Osteocyte (in vitro differentiated cells): ENCODE measurements around the gene CADM2. TPM values are rescaled to one million over a fixed set of nuclear protein-coding genes. Genes with fewer than 3 reads are reported as not detected.

Source experiments
- DNase-seq: peaks from one replicate; pipeline ENCODE4 v3.0.0; 2021; ENCODE audit warnings: mixed read lengths; ENCODE audit not compliant: unreplicated experiment; ENCODE audit errors: extremely low spot score
- H3K27ac Mint-ChIP-seq: one replicate; pipeline ENCODE4 v1.8.0; 2021; ENCODE audit warnings: mild to moderate bottlenecking, mixed read lengths; ENCODE audit not compliant: unreplicated experiment
- H3K27me3 Mint-ChIP-seq: one replicate; pipeline ENCODE4 v1.8.0; 2021; ENCODE audit warnings: mixed read lengths; ENCODE audit not compliant: unreplicated experiment
- H3K36me3 Mint-ChIP-seq: one replicate; pipeline ENCODE4 v1.8.0; 2021; ENCODE audit warnings: mixed read lengths; ENCODE audit not compliant: unreplicated experiment
- H3K4me1 Mint-ChIP-seq: one replicate; pipeline ENCODE4 v1.8.0; 2021; ENCODE audit warnings: mixed read lengths; ENCODE audit not compliant: unreplicated experiment
- H3K4me3 Mint-ChIP-seq: one replicate; pipeline ENCODE4 v1.8.0; 2021; ENCODE audit warnings: mild to moderate bottlenecking, moderate library complexity, mixed read lengths; ENCODE audit not compliant: unreplicated experiment
- H3K9me3 Mint-ChIP-seq: one replicate; pipeline ENCODE4 v1.8.0; 2021; ENCODE audit warnings: mixed read lengths; ENCODE audit not compliant: unreplicated experiment
- CTCF ChIP-seq: fragments of 200-600 bp; sonication (generic); IDR thresholded peaks from 2 replicates; pipeline ENCODE4 v1.5.0; 2021; ENCODE audit warnings: antibody characterized with exemption, mild to moderate bottlenecking, moderate library complexity
- total RNA-seq: library from RNA; stranded (reverse); gene quantifications from 2 replicates; pipeline ENCODE4 v1.2.1, GENCODE V29; 2021

CADM2 gene
- total RNA-seq, 1 donor from 2014 or later, result 1.5 TPM

- Mint-ChIP-seq H3K27me3 (no peaks in the 10 kb centered on the region), H3K36me3 (no peaks in the 10 kb centered on the region), H3K4me1 (peaks cover 13% of the 10 kb centered on the region), H3K9me3 (no peaks in the 10 kb centered on the region), H3K27ac (no peak overlapping the region), H3K4me3 (no peak overlapping the region)
- no peak for DNase-seq
- no peak for TF ChIP-seq CTCF
Observed at GRCh38 chr3:85427467-85427866, 468.7 kb downstream of the CADM2 start.

GRCh38 chr3:85432081-85432480, 473.3 kb downstream of the CADM2 start:
- no peaks in the 10 kb centered on the region for H3K9me3 Mint-ChIP-seq
- no peak for DNase-seq
- TF ChIP-seq CTCF, result no peak
- H3K4me3 Mint-ChIP-seq, result no peak overlapping the region
- H3K27me3 Mint-ChIP-seq, result no peaks in the 10 kb centered on the region
- H3K27ac Mint-ChIP-seq, result peak overlapping the region; percentile 75
- H3K36me3 Mint-ChIP-seq, result no peaks in the 10 kb centered on the region
- H3K4me1 Mint-ChIP-seq, result peaks cover 25% of the 10 kb centered on the region

GRCh38 chr3:85433319-85433718, 474.5 kb downstream of the CADM2 start:
- DNase-seq, result no peak
- no peak overlapping the region for H3K4me3 Mint-ChIP-seq
- no peak overlapping the region for H3K27ac Mint-ChIP-seq
- TF ChIP-seq CTCF, result no peak
- H3K4me1 Mint-ChIP-seq, result peaks cover 25% of the 10 kb centered on the region
- H3K9me3 Mint-ChIP-seq, result no peaks in the 10 kb centered on the region
- no peaks in the 10 kb centered on the region for H3K36me3 Mint-ChIP-seq
- no peaks in the 10 kb centered on the region for H3K27me3 Mint-ChIP-seq

GRCh38 chr3:85455561-85456200, 496.9 kb downstream of the CADM2 start:
- no peak for DNase-seq
- peaks cover 5% of the 10 kb centered on the region for H3K27me3 Mint-ChIP-seq
- no peaks in the 10 kb centered on the region for H3K9me3 Mint-ChIP-seq
- TF ChIP-seq CTCF, result no peak
- H3K4me1 Mint-ChIP-seq, result peaks cover 5% of the 10 kb centered on the region
- no peak overlapping the region for H3K4me3 Mint-ChIP-seq
- no peak overlapping the region for H3K27ac Mint-ChIP-seq
- no peaks in the 10 kb centered on the region for H3K36me3 Mint-ChIP-seq

GRCh38 chr3:85474241-85474640, 515.5 kb downstream of the CADM2 start:
- no peaks in the 10 kb centered on the region for H3K27me3 Mint-ChIP-seq
- DNase-seq, result no peak
- no peak for TF ChIP-seq CTCF
- H3K27ac Mint-ChIP-seq, result no peak overlapping the region
- H3K9me3 Mint-ChIP-seq, result no peaks in the 10 kb centered on the region
- H3K4me1 Mint-ChIP-seq, result peaks cover 26% of the 10 kb centered on the region
- H3K4me3 Mint-ChIP-seq, result no peak overlapping the region
- no peaks in the 10 kb centered on the region for H3K36me3 Mint-ChIP-seq
